Measurements from ENCODE around the gene DAW1. TPM values are rescaled to one million over a fixed set of nuclear protein-coding genes. Genes with fewer than 3 reads are reported as not detected.

Gene DAW1
- total and polyA plus RNA-seq, 10 of the 15 experiments (the other 5 are each of a cell fraction or from before 2014, with no cell fraction given): 0.04 TPM; not detected in 9

GRCh38 chr2:227828477-227828912 lies 42.9 kb upstream of the DAW1 start:
- BruUV-seq (replicated peaks): no TSS peak
- in situ Hi-C loops (cut with MboI): no loop called here

More at GRCh38 chr2:227828477-227828912, 42.9 kb upstream of the DAW1 start:
- no peak for FAIRE-seq
- H4K20me1 ChIP-seq (ENCODE audit: control insufficient read depth, insufficient read depth): no peaks in the 10 kb centered on the region
- ChIA-PET CTCF (interaction anchor here (2.0 to 3.5 kb wide), 2 partner anchors 10 to 33 kb away, joined by 5 to 18 read pairs; no protein-coding TSS in a partner anchor), RAD21 (ENCODE audit: unreplicated experiment) (no interaction called here), SMC1A (ENCODE audit: uncharacterized antibody, unreplicated experiment) (interaction anchor here (1.0 to 1.5 kb wide), 6 partner anchors 8 to 44 kb away, joined by 3 to 5 read pairs (median 3); no protein-coding TSS in a partner anchor), POLR2A (interaction anchor here (0.6 to 1.4 kb wide), 3 partner anchors 15 to 50 kb away, joined by 3 to 4 read pairs (median 3); partner anchors contain the start of gene CCL20)
- no peak overlapping the region for H3K4me2 ChIP-seq (ENCODE audit: control insufficient read depth, insufficient read depth)
- no peak for TF ChIP-seq NFIC (IDR thresholded peaks at IDR 0.05; ENCODE audit: low read depth, low read length)
- no peak for TF ChIP-seq PRDM15 (CRISPR knock-in tag; IDR thresholded peaks at IDR 0.05)
- no peak for TF ChIP-seq POLR2A (IDR thresholded peaks at IDR 0.05; ENCODE audit: low read depth, low read length)
- no peak for TF ChIP-seq DPF2 (IDR thresholded peaks at IDR 0.05)
- no peak for TF ChIP-seq ZZZ3 (IDR thresholded peaks at IDR 0.05; ENCODE audit: control insufficient read depth, insufficient read length, low read depth)
- TF ChIP-seq NR2C1 (IDR thresholded peaks at IDR 0.05): no peak
- H3K79me2 ChIP-seq (ENCODE audit: control insufficient read depth, insufficient read depth, low read length): no peaks in the 10 kb centered on the region
- intact Hi-C loops (cut with micrococcal nuclease; ENCODE audit: unreplicated experiment): no loop called here
- H3K27ac ChIP-seq (ENCODE audit: control insufficient read depth, insufficient read depth): no peak overlapping the region
- H2AFZ ChIP-seq (ENCODE audit: control insufficient read depth, low read depth, low read length): no peak overlapping the region
- H3K9ac ChIP-seq (ENCODE audit: control insufficient read depth, insufficient read depth, low read length): no peak overlapping the region
- H3K27me3 ChIP-seq (replicated peaks in 1 of 2; ENCODE audit: control insufficient read depth in 2 of 2, insufficient read depth in 2 of 2, low read length in 1 of 2): no peaks in the 10 kb centered on the region
- no peak for DNase-seq (ENCODE audit: low read depth, low spot score)
- no peaks in the 10 kb centered on the region for H3K9me3 ChIP-seq (replicated peaks; ENCODE audit: control insufficient read depth, insufficient read depth, low read length)
- no peak overlapping the region for H3K4me3 ChIP-seq
- H3K36me3 ChIP-seq (ENCODE audit: control insufficient read depth in 2 of 2, insufficient read depth in 2 of 2, low read length in 1 of 2): no peaks in the 10 kb centered on the region
- ATAC-seq: no peak
- H3K4me1 ChIP-seq (ENCODE audit: control insufficient read depth, insufficient read depth, low read length): no peaks in the 10 kb centered on the region

Data from GM12878 (cell line).